HG03139 (cell line): ENCODE results near the gene CREB3L2.
A peak's percentile ranks its signal among the peaks of the same experiment; 100 is the strongest.
"Not testable (repeated sequence)": the region's sequence is repeated elsewhere in the genome, so short reads cannot be mapped to it uniquely, and the experiment has no call there.

Source experiments
- ATAC-seq: cut with Tn5 transposase; IDR thresholded peaks from one replicate; pipeline ENCODE4 v1.9.1; 2021; ENCODE audit not compliant: unreplicated experiment

The CREB3L2 gene

DNA sequence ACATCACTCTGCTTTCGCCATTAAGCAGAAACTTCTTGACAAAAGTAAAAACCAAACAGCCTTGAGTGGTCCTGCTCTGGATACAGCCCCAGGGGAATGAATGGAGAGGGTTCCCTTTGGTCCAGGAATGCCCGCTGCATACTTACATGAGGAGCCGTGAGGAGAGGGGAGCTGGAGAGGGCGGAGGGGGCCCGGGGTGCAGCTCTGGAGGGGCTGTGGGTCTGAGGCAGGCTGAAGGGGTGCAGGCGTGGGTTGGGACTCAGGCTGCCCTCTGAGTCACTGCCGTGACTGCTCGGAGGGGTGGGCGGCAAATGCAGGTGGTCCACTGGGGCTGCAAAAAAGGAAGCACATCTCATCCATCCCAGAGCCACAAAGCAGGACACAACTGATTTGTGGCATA lies 93.8 kb downstream of the CREB3L2 start:
- ATAC-seq = no peak

DNA sequence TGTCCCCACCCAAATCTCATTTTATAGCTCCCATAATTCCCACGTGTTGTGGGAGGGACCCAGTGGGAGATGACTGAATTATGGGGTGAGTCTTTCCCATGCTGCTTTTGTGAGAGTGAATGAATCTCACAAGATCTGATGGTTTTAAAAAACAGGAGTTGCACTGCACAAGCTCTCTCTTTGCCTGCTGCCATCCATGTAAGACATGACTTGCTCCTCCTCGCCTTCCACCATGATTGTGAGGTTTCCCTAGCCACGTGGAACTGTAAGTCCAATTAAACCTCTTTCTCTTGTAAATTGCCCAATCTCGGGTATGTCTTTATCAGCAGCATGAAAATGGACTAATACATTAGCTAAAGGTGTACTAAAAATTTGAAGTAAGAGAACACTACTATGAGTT lies 95.2 kb downstream of the CREB3L2 start:
- not testable (repeated sequence) for ATAC-seq

DNA sequence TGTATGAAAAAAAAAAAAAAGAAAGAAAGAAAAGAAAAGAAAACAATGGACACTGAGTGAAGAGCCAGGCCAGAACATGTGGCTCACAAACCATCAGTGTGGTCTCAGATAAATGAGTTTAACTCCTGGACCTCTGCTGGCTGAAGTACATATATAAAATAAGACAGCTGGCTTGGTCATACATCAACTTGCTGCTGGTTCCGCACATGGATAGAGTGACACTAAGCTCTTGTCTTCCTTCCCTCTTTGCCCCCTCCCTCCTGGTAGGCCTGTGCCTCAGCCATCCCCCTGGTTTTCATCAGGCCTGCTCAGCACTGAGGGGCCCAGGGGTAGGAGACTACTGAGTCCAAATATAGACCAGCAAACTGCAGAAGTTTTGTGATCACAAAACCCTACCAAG lies 97.1 kb downstream of the CREB3L2 start:
- ATAC-seq = no peak

DNA sequence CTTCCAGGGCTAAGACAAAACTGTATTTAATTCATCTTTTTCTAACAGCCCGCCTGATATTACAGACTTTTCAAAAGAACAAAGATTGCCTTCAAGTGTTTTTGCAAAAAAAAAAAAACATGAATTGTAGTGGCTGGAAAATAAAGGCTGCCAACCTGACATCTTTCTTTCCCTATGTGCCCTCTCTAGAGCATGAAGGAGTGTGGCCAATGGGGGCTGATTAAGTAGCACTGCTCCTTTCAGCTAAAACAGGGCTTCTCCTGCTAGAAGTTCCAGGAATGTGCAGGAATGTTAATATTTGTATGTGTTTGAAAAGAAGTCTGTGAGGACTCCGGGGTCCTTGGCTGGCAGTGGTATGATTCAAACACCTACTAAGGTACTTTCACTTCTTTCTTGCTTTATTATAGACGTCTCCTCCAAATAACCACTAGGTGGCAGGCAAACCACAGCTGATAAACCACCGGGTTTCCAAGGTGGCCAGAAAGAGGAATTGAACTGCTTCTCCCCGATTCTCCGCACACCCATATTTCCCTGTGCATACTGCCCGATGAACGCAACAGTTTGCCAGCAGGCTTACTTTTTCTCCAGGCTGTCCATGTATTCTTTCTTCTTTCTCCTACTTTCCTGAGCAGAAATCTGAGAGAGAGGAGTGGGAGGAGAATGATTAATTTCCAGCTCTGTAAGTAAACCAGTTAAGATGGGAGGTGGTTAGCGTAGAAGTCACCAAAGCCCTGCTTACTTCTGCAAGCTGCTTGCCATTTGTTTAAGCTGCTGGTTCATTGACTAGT lies 98.3 kb downstream of the CREB3L2 start:
- ATAC-seq = peak; percentile 56

DNA sequence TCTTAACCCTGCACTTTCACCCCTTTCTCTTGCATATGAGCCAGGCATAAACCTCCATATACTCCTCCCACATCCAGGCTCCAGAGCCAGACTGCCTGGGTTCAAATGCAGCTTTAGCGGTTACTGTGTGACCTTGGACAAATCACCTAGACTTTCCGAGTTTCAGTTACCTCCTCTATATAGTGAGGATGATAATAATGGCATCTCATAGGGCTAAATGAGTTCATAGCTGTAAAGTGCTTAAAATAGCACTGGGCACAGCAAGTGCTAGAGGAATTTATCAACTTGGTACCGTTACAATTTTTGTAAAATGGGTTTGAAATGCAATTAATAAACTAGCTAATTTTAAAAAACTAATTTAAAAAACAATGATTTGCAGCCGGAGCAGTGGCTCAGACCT lies 101.7 kb downstream of the CREB3L2 start:
- ATAC-seq = no peak

- peak; percentile 79 for ATAC-seq
Measured at GRCh38 chr7:137898839-137899721, 102.8 kb downstream of the CREB3L2 start.

GRCh38 chr7:137895301-137896221 lies 106.3 kb downstream of the CREB3L2 start:
- ATAC-seq = peak; percentile 50

DNA sequence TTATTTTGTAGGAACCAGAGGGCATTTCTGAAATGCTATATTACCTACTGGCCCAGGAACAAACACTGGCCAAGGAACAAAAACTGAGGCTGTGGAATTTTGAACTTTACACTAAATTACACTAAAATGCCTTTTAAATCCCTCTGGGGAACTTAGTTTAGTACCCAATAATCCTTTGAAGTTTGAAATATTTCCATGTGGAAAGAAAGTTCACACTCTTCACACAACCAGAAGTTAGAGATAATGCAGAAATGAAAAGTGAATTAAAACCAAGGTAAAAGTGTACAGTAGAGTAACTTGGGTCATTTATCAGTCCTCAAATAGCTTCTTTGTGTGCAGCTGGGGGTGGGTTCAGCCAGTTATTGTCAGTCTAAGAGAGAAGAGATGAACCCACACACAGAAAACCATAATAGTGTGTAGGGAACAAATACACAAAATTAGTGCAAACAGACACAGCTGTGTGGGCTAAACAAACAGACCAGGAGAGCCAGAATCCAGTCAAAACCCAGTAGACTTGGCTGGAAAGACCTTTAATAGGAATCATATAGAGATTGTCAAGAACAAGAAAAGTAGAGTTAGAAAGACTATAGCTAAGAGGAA lies 108.6 kb downstream of the CREB3L2 start:
- ATAC-seq = no peak

- ATAC-seq = no peak
Measured at GRCh38 chr7:137891016-137891655, 110.8 kb downstream of the CREB3L2 start.

DNA sequence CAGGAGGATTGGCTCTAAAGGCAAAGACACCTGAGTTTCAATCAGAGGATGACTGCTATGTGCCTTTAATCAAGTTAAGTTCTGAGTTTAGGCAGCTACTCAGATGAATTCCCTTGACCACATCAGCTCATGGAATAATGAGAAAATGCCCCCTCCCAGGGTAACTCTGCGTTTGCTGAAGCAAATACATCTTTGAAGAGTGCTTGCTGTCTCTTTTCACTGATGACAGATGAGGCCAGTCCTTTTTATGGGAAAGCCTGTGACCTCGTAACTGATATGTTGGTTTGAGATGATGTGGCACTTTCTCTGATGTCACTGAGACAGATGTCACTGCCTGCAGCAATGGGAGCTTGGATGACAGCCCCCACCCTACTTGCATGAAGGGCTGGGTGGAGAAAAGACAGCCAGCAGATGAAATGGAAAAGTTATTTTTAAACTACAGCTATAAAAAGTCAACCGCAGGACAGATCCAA lies 111.4 kb downstream of the CREB3L2 start:
- ATAC-seq = no peak

DNA sequence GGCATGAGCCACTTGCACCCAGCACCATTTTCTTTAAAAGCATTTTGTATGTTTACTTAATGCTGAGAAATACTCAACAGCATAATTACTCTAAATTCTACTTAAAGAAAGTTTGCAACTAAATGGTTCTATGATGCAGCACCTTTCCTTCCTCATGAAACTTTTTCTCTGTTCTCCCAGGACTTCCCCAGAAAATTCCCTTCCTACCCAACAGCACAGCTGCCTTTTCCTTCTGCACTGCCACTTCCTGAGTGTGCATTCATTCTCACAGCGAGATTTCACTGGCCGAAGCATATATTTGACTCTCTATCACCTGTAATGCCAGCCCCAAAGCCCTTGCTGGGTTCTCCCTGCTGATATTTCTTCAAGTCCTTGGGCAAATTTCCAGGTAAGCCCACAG lies 113.6 kb downstream of the CREB3L2 start:
- no peak for ATAC-seq

DNA sequence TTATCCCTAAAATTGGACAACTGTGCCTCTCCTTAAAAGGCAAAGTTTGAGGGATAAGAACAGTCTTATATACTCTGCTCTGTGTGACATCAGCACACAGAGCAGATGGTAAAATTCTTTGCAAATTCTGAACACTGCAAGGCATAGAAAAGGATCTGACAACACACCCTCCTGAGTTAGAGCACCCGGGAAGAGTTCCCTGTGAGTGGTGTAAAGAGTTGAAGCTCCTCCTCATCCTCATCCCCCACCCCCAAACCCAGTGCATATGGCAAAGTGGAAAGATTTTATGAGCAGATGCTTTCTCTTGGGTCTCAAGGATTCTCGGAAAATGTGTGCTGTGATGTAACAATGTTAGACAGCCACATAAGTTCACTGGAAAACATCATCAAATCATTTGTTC lies 115.1 kb downstream of the CREB3L2 start:
- no peak for ATAC-seq

- no peak for ATAC-seq
Measured at GRCh38 chr7:137886281-137886680, 115.6 kb downstream of the CREB3L2 start.

- ATAC-seq = no peak
Measured at GRCh38 chr7:137885678-137886077, 116.2 kb downstream of the CREB3L2 start.

GRCh38 chr7:137882806-137883205 lies 119.1 kb downstream of the CREB3L2 start:
- no peak for ATAC-seq

DNA sequence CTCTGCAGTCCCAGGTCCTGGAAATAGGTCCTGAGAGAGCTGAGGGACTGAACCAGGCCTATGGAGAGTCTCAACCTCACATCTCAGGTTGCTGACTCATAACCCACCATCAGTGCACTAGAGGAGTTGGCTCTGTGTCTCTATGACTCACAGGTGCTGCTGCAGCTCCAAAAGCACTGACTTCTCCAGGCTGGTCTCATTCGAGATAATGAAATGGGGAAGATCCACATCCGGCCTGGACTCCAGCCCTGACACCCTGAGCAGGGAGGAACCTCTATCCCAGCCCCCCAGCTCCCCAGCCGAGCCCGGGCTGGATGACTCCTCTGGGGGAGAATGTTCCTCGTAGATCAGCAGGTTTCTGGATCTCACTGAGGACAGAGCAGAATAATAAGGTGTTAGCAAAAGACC lies 119.6 kb downstream of the CREB3L2 start:
- ATAC-seq = peak; percentile 91

DNA sequence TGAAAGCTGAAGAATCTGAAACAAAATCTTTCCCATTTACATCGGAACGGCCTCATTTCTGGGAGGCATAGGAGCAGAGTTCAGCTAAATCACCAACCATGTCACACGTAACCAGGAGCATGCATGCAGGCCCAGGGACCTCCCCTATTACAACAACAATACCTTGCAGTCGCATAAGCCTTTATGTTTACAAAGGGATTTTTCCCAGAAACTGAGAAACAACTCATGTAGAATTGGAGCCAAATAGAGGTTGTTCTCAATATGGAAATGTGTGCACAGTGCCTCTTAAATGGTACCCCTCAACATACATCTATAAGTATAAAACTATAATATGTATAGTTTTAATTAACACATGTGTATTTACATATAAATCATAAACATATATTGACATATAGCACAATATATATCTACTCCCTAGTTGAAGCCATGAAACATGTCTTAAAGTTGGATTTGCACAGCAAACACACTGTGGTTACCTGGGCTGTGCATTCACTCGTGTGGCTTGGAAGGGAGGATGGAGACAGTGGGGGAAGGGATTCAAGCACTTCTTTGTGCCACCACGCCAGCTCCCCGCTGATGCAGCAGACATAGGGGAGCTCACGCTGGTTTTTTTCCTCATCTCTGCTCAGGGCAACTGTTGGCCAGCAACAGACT lies 120.2 kb downstream of the CREB3L2 start:
- no peak for ATAC-seq

GRCh38 chr7:137880432-137880831 lies 121.5 kb downstream of the CREB3L2 start:
- no peak for ATAC-seq

GRCh38 chr7:137879357-137880158 lies 122.3 kb downstream of the CREB3L2 start:
- no peak for ATAC-seq
